Gastroesophageal sphincter (tissue), 4 donors: ENCODE data around the gene TMX4. TPM values are rescaled to one million over a fixed set of nuclear protein-coding genes. Genes with fewer than 3 reads are reported as not detected.

Experiments
- ATAC-seq: fragments of 150-250 bp; one replicate; pipeline ENCODE4 v1.9.1; 2016; ENCODE audit warnings: mild to moderate bottlenecking, moderate library complexity
- H3K27ac ChIP-seq, 4 donors: fragments of 200-600 bp; sonication (generic) in 3 of 4; 1 replicate in 3 of 4; 2 replicates in 1 of 4; pipeline ENCODE4 v1.5.1; 2016 to 2019
- H3K27me3 ChIP-seq: fragments of 200-600 bp; sonication (generic); one replicate; pipeline ENCODE4 v1.5.1; 2019
- H3K36me3 ChIP-seq, 2 donors: fragments of 200-600 bp; sonication (generic); one replicate each; pipeline ENCODE4 v1.5.1; 2019; ENCODE audit warnings: control low read depth in 1 of 2
- H3K4me1 ChIP-seq, 3 donors: fragments of 200-600 bp; sonication (generic); 1 replicate in 2 of 3; 2 replicates in 1 of 3; pipeline ENCODE4 v1.5.1; 2016 to 2019; ENCODE audit warnings: control low read depth in 2 of 3
- H3K4me3 ChIP-seq, 2 donors: fragments of 200-600 bp; sonication (generic); one replicate each; pipeline ENCODE4 v1.5.1; 2019; ENCODE audit warnings: mild to moderate bottlenecking in 1 of 2, moderate library complexity in 1 of 2
- H3K9me3 ChIP-seq, 3 donors: fragments of 200-600 bp; sonication (generic); one replicate each; pipeline ENCODE4 v1.5.1; 2017 to 2019; ENCODE audit warnings: control low read depth in 2 of 3
- CTCF ChIP-seq, 4 experiments: fragments of 200-600 bp in 2 of 4; fragments of 450-650 bp in 2 of 4; sonication (generic) in 1 of 4; IDR thresholded peaks; one replicate each; pipeline ENCODE4 v1.5.1; 2017 to 2019; ENCODE audit warnings: antibody characterized with exemption in 4 of 4, mild to moderate bottlenecking in 2 of 4, moderate library complexity in 2 of 4
- EP300 ChIP-seq: sonication (generic); formaldehyde crosslinking; IDR thresholded peaks from one replicate; pipeline ENCODE4 v1.6.1; 2017; ENCODE audit warnings: antibody characterized with exemption, mild to moderate bottlenecking
- POLR2A ChIP-seq, 2 donors: fragments of 450-650 bp; IDR thresholded peaks; one replicate each; pipeline ENCODE4 v1.6.1; 2017; ENCODE audit warnings: antibody characterized with exemption in 2 of 2, mild to moderate bottlenecking in 2 of 2, moderate library complexity in 1 of 2
- POLR2AphosphoS5 ChIP-seq: sonication (generic); formaldehyde crosslinking; IDR thresholded peaks from one replicate; pipeline ENCODE4 v1.6.1; 2017; ENCODE audit warnings: antibody characterized with exemption
- WGBS, 2 donors: methylation state at CpG; one replicate each; pipeline ENCODE4 v1.1.5; 2018; ENCODE audit warnings: low coverage in 1 of 2; 5-methylcytosine and 5-hydroxymethylcytosine counted together
- total RNA-seq, 4 donors: library from RNA; depleted of rRNA; stranded (reverse); fragments of >200 nt; gene quantifications; one replicate each; pipeline ENCODE4 v1.1.0, GENCODE V29; 2016

TMX4 gene
- total RNA-seq, 4 donors from 2014 or later, result 44.7 to 76.1 (median 61.2) TPM

DNA sequence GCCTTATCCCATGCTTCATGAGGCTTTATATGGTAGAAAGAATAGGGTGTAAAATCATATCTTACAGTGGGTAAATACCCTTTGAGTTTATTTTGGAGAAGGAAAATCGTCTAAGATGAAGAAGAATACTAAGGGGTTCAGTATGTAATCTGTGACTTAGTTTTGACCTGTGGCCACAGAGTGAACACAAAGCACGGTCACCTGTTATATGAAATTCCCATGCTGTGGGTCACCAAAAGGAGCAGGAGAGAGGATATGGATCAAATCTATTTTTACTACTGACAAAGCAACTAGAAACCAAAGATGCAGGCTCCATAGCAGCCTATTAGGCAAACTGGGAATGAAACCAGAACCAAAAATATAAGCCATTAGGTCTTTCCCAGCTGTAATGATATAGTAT lies 75.7 kb downstream of the TMX4 start:
- Histone ChIP-seq H3K27me3 (no peaks in the 10 kb centered on the region), H3K4me3 (no peak overlapping the region), H3K36me3 (no peaks in the 10 kb centered on the region), H3K27ac (no peak overlapping the region), H3K4me1 (peaks cover 0 to 7% (median 0%) of the 10 kb centered on the region in 3 donors), H3K9me3 (no peaks in the 10 kb centered on the region)
- WGBS, 2 donors, result 31 to 43% methylated on average over 2 of the region's 2 CpGs
- no peak for ATAC-seq
- TF ChIP-seq EP300 (no peak), POLR2AphosphoS5 (no peak), CTCF (IDR thresholded peaks at IDR 0.05) (no peak), POLR2A (IDR thresholded peaks at IDR 0.05) (no peak)

DNA sequence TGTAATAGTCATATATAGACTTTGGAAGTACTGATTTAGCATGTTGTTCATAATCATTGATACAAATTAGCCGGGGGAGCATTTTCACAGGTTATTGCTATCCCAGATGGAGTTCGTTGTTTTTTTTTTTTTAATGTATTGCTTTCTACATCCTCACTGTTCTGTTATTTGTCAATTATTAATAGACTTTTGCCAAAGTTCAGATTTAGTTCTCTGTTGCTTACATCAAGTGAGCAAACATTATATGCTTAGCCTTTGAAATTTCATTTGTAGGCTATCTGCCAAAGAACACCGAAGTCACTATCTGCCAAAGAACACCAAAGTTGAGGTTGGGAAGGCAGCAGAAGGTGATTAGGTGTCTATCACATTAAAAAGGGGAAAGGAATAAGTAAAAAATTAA lies 79.2 kb downstream of the TMX4 start, which contains the start of gene HAO1:
Gene HAO1, minus strand, starts transcription at position 118 of the 400 bp plus-strand sequence. Its CDS starts 36 bp downstream, at position 82.
- no peak for ATAC-seq
- Histone ChIP-seq H3K27ac (no peak within 1 kb of the TSS), H3K36me3 (no peaks in the 10 kb centered on the region), H3K9me3 (no peaks in the 10 kb centered on the region), H3K27me3 (no peaks in the 10 kb centered on the region), H3K4me3 (no peak within 1 kb of the TSS), H3K4me1 (peaks cover 0 to 12% (median 0%) of the 10 kb centered on the region in 3 donors)
- no peak for TF ChIP-seq CTCF (IDR thresholded peaks at IDR 0.05)
- no peak for TF ChIP-seq EP300
- no peak for TF ChIP-seq POLR2A (IDR thresholded peaks at IDR 0.05)
- no peak for TF ChIP-seq POLR2AphosphoS5
- WGBS, 2 donors, result 94 to 96% methylated on average over 2 of the region's 3 CpGs

DNA sequence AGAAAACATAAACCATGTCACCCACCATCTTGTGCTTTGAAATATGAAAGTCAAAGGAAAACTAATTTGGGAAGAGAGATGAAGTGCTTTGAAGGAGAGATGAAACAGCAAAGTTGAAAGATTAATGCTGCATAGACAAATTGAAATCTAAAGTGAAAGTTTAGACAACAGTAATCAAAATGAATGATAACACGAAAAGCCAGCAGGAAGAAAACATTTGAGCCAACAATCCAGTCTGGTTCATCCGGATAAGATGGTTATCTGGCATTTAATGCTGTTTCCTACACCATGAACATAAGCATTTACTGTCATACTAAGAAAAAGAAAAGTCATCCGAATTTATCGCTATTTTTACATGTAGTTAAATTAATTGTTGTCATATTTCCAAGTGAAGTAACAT lies 79.9 kb downstream of the TMX4 start:
- no peaks in the 10 kb centered on the region for H3K9me3 ChIP-seq
- no peaks in the 10 kb centered on the region for H3K36me3 ChIP-seq
- peaks cover 0 to 11% (median 0%) of the 10 kb centered on the region in 3 donors for H3K4me1 ChIP-seq
- H3K27ac ChIP-seq, result no peak overlapping the region
- H3K4me3 ChIP-seq, result no peak overlapping the region
- no peak for ATAC-seq
- no peaks in the 10 kb centered on the region for H3K27me3 ChIP-seq
- WGBS, 2 donors, result 67 to 71% methylated on average over 4 of the region's 4 CpGs
- TF ChIP-seq POLR2A (IDR thresholded peaks at IDR 0.05) (no peak), EP300 (no peak)

GRCh38 chr20:7938058-7938457 lies 81.5 kb downstream of the TMX4 start:
- Histone ChIP-seq H3K36me3 (no peaks in the 10 kb centered on the region), H3K4me1 (peaks cover 0 to 11% (median 0%) of the 10 kb centered on the region in 3 donors), H3K9me3 (no peaks in the 10 kb centered on the region), H3K4me3 (no peak overlapping the region), H3K27me3 (no peaks in the 10 kb centered on the region), H3K27ac (no peak overlapping the region)
- no peak for ATAC-seq
- TF ChIP-seq POLR2A (IDR thresholded peaks at IDR 0.05) (no peak), POLR2AphosphoS5 (no peak), EP300 (no peak), CTCF (IDR thresholded peaks at IDR 0.05) (no peak)
- 95 to 100% methylated on average over 2 of the region's 2 CpGs for WGBS, 2 donors

- Histone ChIP-seq H3K4me1 (peaks cover 0 to 11% (median 0%) of the 10 kb centered on the region in 3 donors), H3K27me3 (no peaks in the 10 kb centered on the region), H3K4me3 (no peak overlapping the region), H3K27ac (no peak overlapping the region), H3K36me3 (no peaks in the 10 kb centered on the region), H3K9me3 (no peaks in the 10 kb centered on the region)
- TF ChIP-seq CTCF (IDR thresholded peaks at IDR 0.05) (no peak), POLR2A (IDR thresholded peaks at IDR 0.05) (no peak), POLR2AphosphoS5 (no peak), EP300 (no peak)
- no peak for ATAC-seq
- WGBS, 2 donors, result 88 to 91% methylated on average over 3 of the region's 3 CpGs
Measured at GRCh38 chr20:7937328-7937727, 82.2 kb downstream of the TMX4 start.
